ENCODE measurements around the gene FAM107B.

FAM107B gene

DNA sequence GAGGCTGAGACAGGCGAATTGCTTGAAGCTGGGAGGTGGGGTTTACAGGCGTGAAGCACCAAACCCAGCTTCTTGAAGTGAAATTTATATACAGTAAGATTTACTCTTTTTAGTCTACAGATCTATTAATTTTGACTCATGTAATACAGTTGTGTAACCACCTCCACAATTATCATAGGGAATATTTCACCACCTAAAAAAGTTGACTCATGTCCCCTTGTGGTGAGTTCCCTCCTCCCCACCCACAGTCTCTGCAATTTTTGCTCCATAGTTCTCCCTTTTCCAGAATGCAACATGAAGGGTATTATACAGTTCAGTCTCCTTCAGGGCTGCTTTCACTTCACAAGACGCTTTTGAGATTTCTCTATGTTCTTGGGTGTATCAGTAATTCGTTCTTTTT lies 156.8 kb downstream of the FAM107B start:
- no peak for DNase-seq

DNA sequence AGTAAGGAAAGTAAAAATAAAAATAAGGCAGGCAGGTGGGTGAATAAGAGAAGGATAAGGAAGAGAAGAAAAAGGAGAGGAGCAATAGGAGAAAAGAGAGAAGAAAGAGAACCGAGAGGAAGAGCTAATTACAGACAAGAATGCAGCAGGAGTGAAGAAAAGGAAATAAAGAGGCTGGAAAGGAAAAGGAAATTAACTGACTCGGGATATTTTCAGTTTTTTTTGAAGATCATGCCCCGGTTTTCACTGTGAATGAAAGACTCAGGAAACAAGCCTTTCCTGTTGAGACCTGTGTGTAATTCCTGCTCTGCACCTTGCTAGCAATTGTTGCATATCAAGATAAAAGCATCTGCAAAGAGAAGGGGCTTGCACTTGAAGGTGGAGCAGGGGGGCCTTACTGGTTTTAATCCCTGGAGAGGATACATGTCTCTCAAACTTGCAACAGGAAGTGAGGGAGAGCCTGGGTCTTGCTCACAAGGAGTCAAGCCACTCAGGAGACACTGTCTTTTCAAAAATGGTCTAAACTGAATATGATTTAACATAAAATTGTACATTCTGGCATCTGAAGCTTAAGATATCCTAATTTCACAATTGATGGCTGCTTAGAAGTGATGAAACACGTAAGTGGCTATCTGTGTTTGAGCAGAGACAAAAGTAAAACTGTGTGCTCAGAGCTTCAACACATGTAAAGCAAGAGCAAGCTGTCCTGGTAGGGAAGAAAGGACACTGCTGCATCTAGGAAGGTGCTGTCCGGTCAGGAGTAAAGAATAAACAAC lies 157.6 kb downstream of the FAM107B start:
- DNase-seq, result no peak

DNA sequence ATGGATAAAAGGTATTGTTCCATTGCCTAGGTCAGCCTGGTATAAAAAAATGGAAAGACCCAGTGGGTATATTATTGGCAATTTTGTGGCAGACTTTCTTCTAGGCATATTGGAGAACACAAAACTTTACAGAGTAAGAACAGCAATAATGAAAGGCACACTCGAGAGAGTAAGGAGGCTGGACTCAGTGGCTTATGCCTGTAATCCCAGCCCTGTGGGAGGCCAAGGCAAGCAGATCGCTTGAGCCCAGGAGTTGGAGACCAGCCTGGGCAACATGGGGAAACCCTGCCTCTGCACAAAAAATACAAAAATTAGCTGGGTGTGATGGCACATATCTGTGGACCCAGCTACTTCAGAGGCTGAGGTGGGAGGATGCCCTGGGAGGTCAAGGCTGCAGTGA lies 158.2 kb downstream of the FAM107B start:
- DNase-seq, result no peak

DNA sequence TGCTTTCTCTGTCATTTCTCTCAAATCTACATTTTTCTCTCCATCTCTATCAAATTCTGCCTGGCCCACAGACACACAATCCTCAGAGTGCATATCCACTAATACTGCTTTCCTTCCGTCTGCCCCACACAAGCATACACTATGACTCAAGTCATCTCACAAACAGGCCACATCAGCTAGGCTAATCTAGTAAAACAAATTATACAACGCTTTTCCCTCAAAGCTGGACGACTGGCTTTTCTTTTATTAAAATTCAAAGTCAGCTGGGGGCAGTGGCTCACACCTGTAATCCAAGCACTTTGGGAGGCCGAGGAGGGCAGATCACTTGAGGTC lies 161.1 kb downstream of the FAM107B start:
- DNase-seq, result no peak

DNA sequence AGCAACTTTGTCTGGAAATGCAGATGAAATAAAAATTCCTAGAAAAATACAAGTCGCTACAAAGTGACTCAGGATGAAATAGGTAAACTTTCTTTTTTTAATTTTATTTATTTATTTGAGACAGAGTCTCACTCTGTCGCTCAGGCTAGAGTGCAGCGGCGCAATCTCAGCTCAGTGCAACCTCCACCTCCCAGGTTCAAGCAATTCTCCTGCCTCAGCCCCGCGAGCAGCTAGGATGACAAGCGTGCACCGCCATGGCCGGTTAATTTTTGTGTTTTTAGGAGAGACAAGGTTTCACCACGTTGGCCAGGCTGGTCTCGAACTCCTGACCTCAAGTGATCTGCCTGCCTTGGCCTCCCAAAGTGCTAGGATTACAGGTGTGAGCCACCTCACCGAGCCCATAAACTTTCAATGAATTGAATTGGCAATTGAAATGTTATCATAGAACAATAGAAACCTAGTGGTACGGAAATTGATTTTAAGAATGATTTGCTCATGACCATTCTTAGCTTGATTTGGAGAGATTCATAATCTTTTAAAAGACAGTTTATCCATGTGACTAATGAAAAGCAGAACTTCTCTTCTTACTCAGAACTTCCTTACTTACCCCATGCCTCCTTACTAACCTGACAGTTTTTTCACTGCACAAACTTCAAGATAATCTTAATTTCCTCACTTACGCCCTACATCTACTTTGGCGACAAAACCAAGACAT lies 161.7 kb downstream of the FAM107B start:
- no peak for DNase-seq

DNA sequence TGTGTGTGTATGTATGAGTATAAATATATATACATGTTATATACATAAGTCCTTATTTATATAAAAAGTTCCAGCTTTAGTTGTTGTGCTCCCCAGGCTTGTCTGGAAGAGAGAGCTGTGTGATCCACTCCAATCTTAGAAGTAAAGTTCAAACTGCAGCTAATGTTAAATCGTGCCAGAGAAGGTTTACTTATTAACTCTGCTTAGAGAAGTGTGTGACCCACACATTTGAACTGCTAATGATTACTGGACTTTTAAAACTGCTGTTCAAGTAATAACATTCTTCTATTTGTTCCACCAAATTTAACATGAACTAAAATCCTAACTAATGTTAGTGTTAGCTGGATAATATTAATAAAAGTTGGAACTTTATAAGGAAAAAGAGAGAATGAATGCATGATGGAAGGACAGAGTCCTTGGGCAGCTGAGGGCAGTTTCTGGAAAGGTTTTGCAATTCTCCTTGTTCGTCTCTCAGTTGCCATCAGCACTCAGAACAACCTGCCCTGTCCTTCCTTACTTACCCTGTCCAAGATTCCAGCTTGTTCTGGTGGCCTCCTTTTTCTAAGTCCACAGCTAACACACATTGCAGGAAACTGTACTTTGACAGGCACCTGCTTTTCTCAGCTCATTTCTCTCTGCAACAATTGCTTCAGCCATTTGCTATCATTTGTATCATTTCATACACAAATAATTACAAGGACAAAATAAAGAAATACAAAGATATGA lies 162.6 kb downstream of the FAM107B start:
- no peak for DNase-seq

DNA sequence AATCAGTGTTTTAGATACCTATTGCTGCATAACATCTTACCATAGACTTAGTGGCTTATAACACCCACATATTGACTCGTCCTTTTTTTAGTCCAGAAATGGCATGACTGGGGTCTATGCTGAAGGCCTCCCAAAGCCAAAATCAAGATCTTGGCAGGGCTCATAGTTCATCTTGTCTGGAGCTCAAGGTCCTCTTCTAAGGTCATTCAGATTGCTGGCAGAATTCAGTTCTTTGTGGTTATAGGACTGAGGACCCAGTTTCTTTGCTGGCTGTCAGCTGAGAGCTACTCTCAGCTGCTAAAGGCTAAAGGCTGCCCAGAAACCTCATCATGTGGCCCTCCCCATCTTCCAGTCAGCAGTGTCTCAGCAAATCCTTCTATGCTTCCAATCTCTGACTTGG lies 165.5 kb downstream of the FAM107B start:
- DNase-seq, result no peak

DNA sequence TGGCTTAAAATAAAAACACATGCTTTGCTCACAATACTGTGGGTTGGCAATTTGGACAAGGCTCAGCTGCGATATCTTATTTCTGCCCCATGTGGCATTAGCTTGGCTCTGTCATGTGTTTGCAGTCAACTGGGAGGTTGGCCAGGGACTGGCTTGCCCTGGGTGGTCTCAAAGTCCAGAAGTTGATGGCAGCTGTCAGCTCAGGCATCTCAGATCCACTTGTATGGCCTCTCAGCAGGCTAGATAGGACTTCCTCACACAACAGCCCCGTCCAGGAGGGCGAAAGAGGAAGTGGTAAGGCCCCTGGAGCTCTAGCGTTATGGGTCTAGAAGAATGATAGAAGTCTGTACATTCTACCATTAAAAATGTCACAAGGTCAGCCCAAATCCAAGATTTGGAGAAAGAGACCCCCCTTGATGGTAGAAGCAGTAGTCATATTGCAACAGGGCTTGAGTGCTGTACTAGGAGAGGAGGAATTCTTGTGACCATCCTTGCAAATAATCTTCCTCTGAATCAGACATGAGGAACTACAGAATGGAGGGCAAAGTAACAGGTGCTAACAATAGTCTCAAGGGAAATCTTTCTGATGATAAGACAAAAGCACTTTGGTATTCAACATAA lies 166.2 kb downstream of the FAM107B start:
- DNase-seq, result no peak

DNA sequence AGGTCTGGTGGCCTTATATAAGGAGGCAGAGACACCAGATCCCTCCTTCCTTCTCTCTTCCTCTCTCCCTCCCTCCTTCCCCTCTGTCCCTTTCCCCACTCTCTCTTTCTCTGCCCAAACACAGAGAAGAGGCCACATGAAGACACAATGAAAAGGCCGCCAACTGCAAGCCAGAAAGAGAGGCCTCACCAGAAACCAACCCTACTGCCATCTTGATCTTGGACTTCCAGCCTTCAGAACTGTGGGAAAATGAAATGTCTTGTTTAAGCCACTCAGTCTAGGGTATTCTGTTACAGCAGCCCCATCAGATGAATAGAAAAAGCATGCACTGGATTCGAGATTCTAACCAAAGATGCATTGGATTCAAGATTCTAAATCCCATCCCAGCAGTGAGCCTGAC lies 168.1 kb downstream of the FAM107B start:
- DNase-seq, result no peak

DNA sequence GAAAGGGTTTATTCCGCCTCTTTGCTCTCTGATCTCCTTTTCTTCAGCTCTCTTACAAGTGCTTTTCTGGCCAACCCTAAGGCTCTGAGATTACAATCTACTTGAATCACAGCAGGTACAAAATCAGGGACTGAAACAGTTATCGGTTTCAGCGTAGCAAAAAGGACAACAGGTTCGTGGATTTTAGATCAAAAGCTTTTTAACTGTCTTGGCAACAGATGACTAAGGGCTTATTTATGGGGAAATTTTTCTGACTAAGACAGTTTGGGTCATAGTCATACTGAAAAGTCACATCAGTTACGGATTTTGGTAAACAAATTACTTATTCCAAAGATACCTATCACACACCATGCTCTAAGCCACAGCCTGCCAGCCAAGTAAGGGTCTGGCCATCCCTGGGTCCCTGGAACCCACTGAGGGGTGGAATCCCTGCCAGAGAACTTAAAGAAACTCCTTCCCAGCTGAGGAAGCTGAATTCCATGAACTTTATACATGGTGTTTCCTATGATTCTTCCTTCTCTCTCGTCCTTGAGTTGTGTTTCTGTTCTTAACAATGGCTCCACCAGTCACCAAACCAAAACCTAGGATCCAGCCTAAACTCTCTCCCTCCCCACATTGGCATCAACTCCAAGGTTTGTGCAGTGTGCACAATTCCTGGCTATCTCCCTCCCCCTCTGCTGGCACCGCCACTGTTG lies 169.3 kb downstream of the FAM107B start:
- DNase-seq, result peak; percentile 38

DNA sequence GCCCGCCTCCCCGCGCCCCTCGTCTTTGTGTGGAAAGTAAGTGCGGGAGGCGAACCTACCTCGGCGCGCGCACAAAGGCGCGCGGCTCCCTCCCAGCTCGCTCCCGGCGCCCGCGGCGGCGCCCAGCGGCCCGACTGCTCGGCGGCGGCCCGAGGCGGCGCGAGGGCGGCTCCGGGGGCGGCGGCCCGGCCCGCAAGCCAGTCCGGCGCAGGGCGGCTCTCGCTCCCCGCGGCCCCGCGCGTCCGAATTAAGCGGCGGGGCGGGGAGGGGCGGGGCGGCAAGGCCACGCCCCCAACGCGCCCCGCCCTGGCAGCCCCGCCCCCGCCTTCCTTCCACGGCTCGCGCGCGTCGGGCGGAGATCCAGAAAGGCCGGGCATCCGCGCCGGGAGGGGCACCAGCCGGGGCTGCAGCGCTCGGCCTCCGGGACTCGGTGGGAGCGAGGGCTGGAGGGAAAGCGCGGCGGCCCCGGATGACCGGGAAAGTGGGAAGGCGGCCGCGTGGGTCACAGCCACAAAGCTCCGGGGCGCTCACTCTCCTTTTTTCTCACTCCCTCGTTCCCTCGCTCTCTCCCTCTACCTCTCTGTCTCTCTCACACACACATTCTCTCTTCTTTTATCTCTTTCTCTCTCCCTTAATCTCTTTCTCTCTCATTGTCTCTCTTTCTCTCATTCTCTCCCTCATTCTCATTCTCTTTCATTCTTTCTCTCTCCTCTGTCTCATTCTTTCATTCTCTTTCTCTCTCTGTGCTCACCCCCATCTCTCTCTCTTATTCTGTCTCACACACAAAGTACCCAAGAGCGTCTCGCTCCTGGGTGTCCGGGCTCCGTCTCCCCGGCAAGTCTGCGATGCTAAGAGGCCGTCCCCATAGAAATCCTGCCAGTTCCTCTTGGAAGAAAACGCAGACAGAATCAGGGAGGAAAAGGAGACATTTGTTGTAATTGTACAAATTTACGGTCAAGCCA lies 170.2 kb downstream of the FAM107B start:
- peak; percentile 32 for DNase-seq

DNA sequence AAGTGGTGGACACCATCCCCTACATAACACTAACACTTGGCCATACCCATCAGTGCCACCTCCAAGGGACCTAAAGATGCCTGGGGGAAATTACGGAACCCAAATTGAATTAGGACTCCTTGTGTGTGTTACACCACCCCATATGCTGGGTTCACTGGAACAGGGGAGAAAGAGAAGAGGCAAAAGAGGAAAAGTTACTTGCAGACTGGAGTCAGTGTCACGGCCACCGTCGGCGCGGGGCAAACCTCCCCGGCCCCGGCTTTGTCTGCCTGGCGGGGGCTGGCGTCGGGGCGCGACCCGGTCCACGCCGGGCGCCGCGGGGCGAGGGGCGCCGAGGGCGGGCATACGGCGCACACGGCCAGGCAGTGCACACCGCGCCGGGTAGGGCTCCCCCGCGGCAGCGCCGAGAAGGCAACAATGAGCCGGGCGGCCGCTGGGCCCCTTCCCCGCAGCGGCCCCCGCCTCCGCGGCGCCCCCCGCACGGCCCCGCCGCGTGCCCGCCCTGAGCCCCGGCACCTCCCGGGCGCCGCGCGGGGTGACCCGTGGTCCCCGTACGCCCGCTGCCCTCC lies 171.1 kb downstream of the FAM107B start:
- DNase-seq, result no peak

DNA sequence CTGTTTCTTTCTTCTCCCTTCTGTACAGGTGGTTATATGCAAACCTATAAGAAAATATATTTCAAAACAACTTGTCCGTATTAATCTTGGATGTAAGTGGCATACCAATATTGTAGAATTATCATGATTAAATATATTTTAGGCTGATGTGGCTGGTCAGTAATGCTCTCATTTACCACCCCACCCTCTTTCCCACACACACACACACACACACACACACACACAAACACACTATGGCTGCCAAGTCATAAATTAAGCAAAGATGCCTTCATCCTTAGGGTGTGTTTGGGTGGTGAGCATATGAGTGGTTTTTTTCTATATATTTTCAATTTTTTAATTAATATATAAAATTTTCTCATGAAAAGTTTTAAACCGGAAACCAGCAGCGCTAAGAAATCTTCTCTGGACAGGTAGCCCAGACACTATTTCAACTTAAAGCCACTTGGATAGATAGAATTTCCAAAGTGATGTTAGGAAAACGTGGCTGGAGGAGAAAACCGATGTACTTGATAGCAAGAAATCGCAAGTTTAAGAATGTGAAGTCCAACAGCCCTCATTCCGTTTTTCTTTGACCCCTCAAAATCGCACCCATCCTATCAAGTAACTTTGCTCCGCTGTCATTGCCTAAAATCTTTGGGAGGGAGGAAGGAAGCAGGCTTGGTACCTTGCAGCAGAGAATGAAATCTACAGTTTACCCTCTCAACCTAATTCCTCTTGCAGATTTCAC lies 171.7 kb downstream of the FAM107B start:
- DNase-seq, result no peak

DNA sequence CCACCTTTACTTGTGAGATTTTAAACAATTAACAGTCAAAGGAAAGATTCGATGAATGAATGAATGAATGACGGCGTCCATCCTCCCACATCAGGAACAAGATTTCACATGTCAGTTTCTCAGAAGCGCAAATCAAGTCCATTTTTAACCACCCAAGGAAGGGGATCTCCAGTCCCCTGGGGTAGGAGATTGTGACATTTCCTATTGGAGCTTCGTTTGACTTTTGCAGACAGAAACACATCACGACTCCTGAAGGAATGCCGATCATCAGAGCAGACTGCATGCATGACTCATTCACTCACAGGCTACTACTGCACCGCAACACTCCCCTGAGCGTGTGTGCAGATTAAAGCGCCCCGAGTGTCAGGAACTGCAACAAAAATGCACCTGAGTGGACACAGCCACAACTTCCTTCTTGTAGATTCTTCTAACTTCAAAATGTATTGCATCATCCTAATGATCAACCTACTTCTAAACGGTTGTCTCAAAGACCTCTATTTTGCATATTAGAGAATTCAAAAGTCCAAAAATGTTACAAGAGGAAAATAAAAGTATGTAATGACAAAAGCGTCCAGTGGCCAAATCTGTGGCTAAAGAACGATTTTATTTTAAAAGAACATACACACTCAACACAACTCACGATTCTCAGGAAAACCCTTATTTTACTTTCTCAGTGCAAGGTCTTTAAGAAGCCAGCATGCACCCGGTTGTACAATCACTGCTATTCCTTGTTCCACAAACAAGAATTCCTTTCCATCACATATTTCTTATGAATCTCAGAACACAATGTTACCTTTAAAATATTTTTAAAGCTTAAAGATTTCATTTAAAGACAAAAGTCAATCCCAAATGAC lies 172.6 kb downstream of the FAM107B start:
- no peak for DNase-seq

DNA sequence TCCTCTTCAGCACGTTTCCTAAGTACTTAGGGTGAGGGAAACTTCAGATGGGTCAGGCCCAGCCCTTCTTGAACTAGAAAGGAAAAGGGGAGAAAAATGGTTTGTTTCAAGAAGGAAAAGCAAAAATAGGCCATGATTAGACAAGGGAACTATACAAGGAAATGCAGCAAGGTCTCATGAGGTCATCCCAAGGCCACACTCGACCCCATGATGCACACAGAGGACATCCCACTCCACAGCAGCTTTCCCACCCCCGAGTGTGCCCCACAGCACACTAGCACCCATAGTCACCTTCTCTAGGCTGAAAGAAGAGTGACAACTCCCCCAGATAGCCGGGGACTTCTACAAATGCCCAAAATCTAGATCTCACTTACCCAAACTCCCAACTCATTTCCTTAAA lies 173.4 kb downstream of the FAM107B start:
- no peak for DNase-seq

DNA sequence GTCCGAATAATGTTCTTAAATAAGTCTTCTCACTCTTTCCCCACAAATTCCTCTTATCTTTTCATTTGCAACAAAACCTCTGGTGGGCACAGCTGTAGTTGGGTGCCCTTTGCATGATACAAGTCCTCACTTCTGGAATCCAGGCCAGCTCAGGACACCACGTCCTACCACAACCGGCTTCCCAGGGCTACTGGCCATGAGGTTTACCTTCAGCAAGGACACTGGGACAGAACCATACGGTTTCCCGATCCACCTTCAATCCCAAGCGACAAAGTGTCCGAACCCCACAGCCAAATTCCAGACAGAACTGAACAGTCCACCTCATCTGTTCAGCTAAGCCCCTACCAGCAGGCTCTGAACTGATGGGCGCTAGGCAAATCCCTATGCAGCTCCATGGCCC lies 174.6 kb downstream of the FAM107B start:
- no peak for DNase-seq

DNA sequence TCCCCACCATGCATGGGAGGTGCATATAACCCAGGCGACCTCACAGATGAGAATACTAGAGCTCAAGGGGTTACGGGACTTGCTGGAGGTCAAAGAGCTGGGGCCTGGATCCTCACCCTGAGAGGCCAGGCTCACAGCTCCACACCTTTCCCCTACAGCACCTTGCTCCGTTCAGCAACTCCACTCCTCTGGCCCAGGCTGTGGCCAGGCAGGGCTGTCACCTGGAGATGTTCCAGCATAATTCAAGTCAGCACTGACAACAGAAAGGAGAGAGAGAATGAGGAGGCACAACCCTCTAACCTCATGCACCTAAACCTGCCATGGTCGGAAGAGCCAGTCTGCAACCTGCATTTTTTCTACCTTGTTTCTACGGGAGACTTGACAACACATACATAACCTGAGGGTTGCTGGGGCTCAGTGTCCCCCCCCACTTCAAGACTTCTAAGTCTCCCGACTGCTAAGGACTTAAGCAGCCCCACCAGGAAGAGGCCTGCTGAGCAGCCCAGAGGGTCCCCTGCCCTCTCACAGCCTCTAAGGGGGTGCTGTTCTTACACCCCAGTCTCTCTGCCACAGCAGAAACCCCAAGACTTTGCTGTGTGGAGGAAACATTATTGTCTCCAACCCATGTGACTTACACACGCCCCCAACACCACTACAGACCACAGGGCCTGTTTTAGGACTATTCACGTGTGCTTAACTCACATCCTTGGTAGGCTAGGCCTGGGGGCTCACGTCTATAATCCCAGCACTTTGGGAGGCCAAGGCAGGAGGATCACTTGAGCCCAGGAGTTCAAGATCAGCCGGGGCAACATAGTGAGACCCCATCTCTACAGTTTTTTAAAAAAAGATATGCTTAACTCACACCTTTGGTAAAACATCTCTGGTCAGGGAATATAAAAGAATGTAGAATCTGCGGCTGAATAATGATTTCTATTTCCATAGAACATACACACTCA lies 175.6 kb downstream of the FAM107B start:
- DNase-seq, result no peak

DNA sequence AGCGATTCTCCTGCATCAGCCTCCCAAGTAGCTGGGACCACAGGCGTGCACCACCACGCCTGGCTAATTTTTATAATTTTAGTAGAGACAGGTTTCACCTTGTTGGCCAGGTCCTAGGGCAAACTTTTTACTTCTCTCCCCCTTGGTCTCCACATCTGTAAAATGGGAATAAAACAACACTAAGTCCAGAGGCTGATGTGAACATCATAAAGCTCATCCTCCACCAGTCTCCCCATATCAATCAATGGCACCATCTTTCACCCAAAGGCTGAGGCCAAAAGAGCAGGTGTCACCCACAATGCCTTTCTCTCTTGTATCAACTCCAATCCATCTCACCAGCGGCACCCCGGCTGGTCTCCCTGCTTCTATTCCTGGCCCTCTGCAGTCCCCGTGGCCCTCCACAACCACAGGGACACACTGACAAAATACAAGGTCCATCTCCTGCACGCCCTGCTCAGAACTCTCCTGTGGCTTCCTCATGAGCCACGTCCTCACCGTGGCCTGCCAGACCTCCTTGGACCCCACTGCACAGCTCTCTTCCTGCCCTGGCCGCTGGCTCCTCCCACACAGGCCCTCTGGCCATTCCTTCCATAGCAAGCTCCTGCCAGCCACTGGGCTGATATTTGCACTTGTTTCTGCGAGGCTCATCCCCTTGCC lies 179.0 kb downstream of the FAM107B start:
- DNase-seq, result no peak

Data from NCI-H2227 treated with DMSO at 0.1 percent for 48 hours (cell line).